Gastrocnemius medialis (tissue), 4 donors: Measurements from ENCODE around the gene BCAT1. TPM values are rescaled to one million over a fixed set of nuclear protein-coding genes. Genes with fewer than 3 reads are reported as not detected.

Source experiments
- ATAC-seq, 2 donors: fragments of 150-250 bp; one replicate each; pipeline ENCODE4 v1.9.1; 2016
- DNase-seq, 2 donors: peaks; one replicate each; pipeline ENCODE4 v3.0.0-alpha.2; 2019
- H3K27ac ChIP-seq, 4 donors: fragments of 200-600 bp; sonication (generic); 1 replicate in 1 of 4; 2 replicates in 3 of 4; pipeline ENCODE4 v1.5.1; 2016 to 2018; ENCODE audit warnings: mild to moderate bottlenecking in 2 of 4, moderate library complexity in 1 of 4
- H3K27me3 ChIP-seq, 3 donors: fragments of 200-600 bp; sonication (generic) in 2 of 3; 1 replicate in 1 of 3; 2 replicates in 2 of 3; pipeline versions ENCODE4 v1.5.1 to v1.6.0; 2016 to 2019; ENCODE audit warnings: mild to moderate bottlenecking in 1 of 3, moderate library complexity in 1 of 3
- H3K36me3 ChIP-seq, 2 donors: fragments of 200-600 bp; sonication (generic) in 1 of 2; one replicate each; pipeline ENCODE4 v1.5.1; 2017 to 2018
- H3K4me1 ChIP-seq, 2 donors: fragments of 200-600 bp; sonication (generic) in 1 of 2; one replicate each; pipeline ENCODE4 v1.5.1; 2016 to 2017; ENCODE audit warnings: mild to moderate bottlenecking in 2 of 2
- H3K4me3 ChIP-seq, 4 donors: fragments of 200-600 bp; sonication (generic) in 3 of 4; 1 replicate in 1 of 4; 2 replicates in 3 of 4; pipeline ENCODE4 v1.5.1; 2016 to 2019; ENCODE audit warnings: mild to moderate bottlenecking in 2 of 4
- H3K9me3 ChIP-seq, 3 donors: fragments of 200-600 bp; sonication (generic) in 2 of 3; 1 replicate in 1 of 3; 2 replicates in 2 of 3; pipeline ENCODE4 v1.5.1; 2016 to 2019
- POLR2A ChIP-seq, 2 donors: fragments of 450-650 bp; IDR thresholded peaks; one replicate each; pipeline ENCODE4 v1.6.1; 2017; ENCODE audit warnings: antibody characterized with exemption in 2 of 2, mild to moderate bottlenecking in 2 of 2, moderate library complexity in 2 of 2
- in situ Hi-C, 4 donors: fragments of 200-750 bp; cut with MboI; loops; one replicate each; pipeline versions ENCODE4 v1.15.0 to v1.8.0; 2017; ENCODE audit warnings: low sequenced_read_pairs in 4 of 4
- intact Hi-C: fragments of 100-400 bp; cut with DNase I; formaldehyde crosslinking; loops from one replicate; pipeline ENCODE4 v1.15.1; 2023; ENCODE audit warnings: low total_unique reads
- total RNA-seq, 4 donors: library from RNA; depleted of rRNA; stranded (reverse); fragments of >200 nt; gene quantifications; one replicate each; pipeline versions ENCODE4 v1.1.0 to v1.2.3, GENCODE V29; 2016
- TF ChIP-seq, protein P1 (sequence below), 5 experiments: fragments of 450-650 bp in 3 of 5; fragments of 200-600 bp in 2 of 5; sonication (generic) in 2 of 5; IDR thresholded peaks in 4 of 5; conservative IDR thresholded peaks in 1 of 5; 1 replicate in 4 of 5; 2 replicates in 1 of 5; pipeline ENCODE4 v1.5.1; 2016 to 2019; ENCODE audit warnings: antibody characterized with exemption in 5 of 5, mild to moderate bottlenecking in 3 of 5, moderate library complexity in 3 of 5

Gene BCAT1
- total RNA-seq, 4 donors from 2014 or later: 1.6 to 7.5 (median 3.9) TPM

GRCh38 chr12:24767016-24767415 lies 181.9 kb downstream of the BCAT1 start:
- no peak for TF ChIP-seq POLR2A (IDR thresholded peaks at IDR 0.05)
- TF ChIP-seq, protein P1, sequence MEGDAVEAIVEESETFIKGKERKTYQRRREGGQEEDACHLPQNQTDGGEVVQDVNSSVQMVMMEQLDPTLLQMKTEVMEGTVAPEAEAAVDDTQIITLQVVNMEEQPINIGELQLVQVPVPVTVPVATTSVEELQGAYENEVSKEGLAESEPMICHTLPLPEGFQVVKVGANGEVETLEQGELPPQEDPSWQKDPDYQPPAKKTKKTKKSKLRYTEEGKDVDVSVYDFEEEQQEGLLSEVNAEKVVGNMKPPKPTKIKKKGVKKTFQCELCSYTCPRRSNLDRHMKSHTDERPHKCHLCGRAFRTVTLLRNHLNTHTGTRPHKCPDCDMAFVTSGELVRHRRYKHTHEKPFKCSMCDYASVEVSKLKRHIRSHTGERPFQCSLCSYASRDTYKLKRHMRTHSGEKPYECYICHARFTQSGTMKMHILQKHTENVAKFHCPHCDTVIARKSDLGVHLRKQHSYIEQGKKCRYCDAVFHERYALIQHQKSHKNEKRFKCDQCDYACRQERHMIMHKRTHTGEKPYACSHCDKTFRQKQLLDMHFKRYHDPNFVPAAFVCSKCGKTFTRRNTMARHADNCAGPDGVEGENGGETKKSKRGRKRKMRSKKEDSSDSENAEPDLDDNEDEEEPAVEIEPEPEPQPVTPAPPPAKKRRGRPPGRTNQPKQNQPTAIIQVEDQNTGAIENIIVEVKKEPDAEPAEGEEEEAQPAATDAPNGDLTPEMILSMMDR (IDR thresholded peaks at IDR 0.05 in 4 of 5, conservative IDR thresholded peaks at IDR 0.05 in 1 of 5): no peak
- Histone ChIP-seq H3K36me3 (no peaks in the 10 kb centered on the region), H3K9me3 (no peaks in the 10 kb centered on the region), H3K27me3 (no peaks in the 10 kb centered on the region), H3K4me1 (no peaks in the 10 kb centered on the region), H3K27ac (no peak overlapping the region), H3K4me3 (no peak overlapping the region)
- ATAC-seq: no peak
- DNase-seq: no peak
- intact Hi-C loops (no loop called here), in situ Hi-C loops (no loop called here)

DNA sequence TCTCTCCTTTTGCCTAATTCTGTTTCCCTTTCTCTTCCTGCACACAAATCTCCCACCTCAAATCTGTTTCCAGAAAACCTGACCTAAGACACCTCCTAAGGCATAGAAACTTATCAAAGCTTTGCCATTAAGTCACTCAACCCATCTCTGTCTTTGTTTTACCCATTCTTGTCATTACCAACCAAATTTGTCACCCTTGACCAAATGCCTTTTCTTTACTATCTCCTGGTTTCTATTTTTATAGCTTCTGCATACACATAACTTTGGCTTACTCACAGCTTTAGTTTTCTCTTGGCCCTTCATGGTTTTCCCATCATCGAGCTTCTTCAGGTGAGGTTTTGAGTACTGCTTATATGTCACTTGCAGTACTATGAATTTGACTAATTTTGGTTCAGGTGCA lies 184.2 kb downstream of the BCAT1 start:
- DNase-seq (no peak), ATAC-seq (no peak)
- intact Hi-C loops: no loop called here
- Histone ChIP-seq H3K36me3 (no peaks in the 10 kb centered on the region), H3K27ac (no peak overlapping the region), H3K4me1 (no peaks in the 10 kb centered on the region), H3K27me3 (no peaks in the 10 kb centered on the region), H3K9me3 (no peaks in the 10 kb centered on the region), H3K4me3 (no peak overlapping the region)
- in situ Hi-C loops: no loop called here
- no peak for TF ChIP-seq POLR2A (IDR thresholded peaks at IDR 0.05)
- TF ChIP-seq, protein P1 (IDR thresholded peaks at IDR 0.05 in 4 of 5, conservative IDR thresholded peaks at IDR 0.05 in 1 of 5): no peak

DNA sequence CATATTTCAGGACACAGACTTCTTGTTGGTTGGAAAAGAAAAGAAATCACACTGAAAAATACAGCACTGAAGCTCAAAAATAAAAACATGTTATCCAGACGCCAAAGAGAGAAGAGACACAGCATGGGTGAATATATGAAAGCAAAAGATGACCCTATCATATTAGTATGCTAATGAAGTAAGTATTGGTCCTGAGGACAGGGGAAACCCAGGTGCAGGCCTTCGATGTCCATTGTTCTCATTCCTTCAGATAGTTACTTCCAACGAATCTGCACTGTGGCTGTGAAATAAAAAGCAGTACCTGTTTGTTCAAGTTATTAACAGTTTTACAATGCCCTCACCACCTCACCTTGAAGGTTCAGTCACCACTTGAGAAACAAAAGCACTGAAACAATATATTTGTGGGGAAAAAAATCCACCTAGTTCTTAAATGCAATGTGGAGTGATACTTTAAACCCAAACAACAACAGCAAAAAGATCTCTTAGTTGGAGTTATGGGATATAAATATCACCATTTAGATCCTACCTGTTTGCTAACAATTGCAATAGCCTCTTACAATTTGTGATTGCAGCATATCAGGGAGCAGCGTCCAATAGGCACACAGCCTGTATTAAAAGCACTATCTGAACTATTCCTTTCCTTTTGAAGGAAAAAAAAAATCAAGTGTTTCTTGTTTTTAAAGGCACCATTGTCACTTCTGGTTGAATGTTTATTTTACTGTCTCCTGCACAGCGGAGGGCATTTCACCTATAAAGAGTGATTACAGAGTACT lies 188.1 kb downstream of the BCAT1 start:
- no peak overlapping the region for H3K4me3 ChIP-seq
- H3K27me3 ChIP-seq: no peaks in the 10 kb centered on the region
- H3K27ac ChIP-seq: no peak overlapping the region
- DNase-seq: no peak
- H3K9me3 ChIP-seq: no peaks in the 10 kb centered on the region
- no peaks in the 10 kb centered on the region for H3K4me1 ChIP-seq
- TF ChIP-seq POLR2A (IDR thresholded peaks at IDR 0.05): no peak
- TF ChIP-seq, protein P1 (IDR thresholded peaks at IDR 0.05 in 4 of 5, conservative IDR thresholded peaks at IDR 0.05 in 1 of 5): no peak
- no peak for ATAC-seq
- in situ Hi-C loops: no loop called here
- intact Hi-C loops: no loop called here
- no peaks in the 10 kb centered on the region for H3K36me3 ChIP-seq

DNA sequence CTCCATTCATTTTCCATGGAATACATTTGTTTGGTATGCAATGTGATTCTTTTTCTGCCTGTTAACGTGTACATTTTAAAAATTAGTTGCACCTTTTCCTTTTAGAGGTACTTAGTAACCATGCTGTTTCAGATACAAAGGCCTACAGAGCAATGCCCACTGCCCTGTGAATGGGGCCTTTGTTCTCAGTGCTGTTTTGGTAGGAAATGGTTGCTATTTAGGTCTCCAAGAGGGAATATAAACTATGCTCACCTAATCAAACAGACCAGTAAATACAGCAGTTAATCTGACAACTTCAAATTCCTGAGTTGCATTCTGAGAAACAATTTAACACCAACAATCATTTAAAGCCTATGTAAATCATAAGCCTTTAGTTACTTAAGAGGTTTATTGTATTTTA lies 188.7 kb downstream of the BCAT1 start:
- H3K4me1 ChIP-seq: no peaks in the 10 kb centered on the region
- ATAC-seq: no peak
- H3K27ac ChIP-seq: no peak overlapping the region
- TF ChIP-seq, protein P1 (IDR thresholded peaks at IDR 0.05 in 4 of 5, conservative IDR thresholded peaks at IDR 0.05 in 1 of 5): no peak
- TF ChIP-seq POLR2A (IDR thresholded peaks at IDR 0.05): no peak
- no peak for DNase-seq
- intact Hi-C loops (no loop called here), in situ Hi-C loops (no loop called here)
- H3K36me3 ChIP-seq: no peaks in the 10 kb centered on the region
- H3K9me3 ChIP-seq: no peaks in the 10 kb centered on the region
- no peaks in the 10 kb centered on the region for H3K27me3 ChIP-seq
- no peak overlapping the region for H3K4me3 ChIP-seq

Other genes starting within 250 kb of the BCAT1 start
- not detected for gene DNAI7, start 246.1 kb upstream of the BCAT1 start, total RNA-seq
- gene ETFRF1, start 246.1 kb upstream of the BCAT1 start, total RNA-seq: 100 to 1,000 TPM in 1 of 4 donors, 10 to 100 TPM in 3; 45.9 to 105 (median 74.6) TPM